ENCODE measurements around the gene YTHDF1. TPM values are rescaled to one million over a fixed set of nuclear protein-coding genes. Genes with fewer than 3 reads are reported as not detected.

Gene YTHDF1
- total RNA-seq, 1 experiment from 2014 or later = 85.4 TPM

- WGBS (ENCODE audit: extremely low coverage, insufficient read length, low lambda C conversion rate) = no CpG with 5 or more reads among the region's 90 CpGs
- Mint-ChIP-seq H3K27ac (peak overlapping the region in 2 of 3 experiments; percentile 49 to 83; a peak in 1 of 7 replicates), H3K9me3 (no peaks in the 10 kb centered on the region), H3K36me3 (ENCODE audit: insufficient read depth in 1 of 3, low read depth in 3 of 3) (peaks cover 0 to 1% (median 0%) of the 10 kb centered on the region in 3 experiments; a peak in 2 of 7 replicates), H3K27me3 (ENCODE audit: low read depth) (peaks cover 60% of the 10 kb centered on the region), H3K4me1 (peaks cover 18 to 38% of the 10 kb centered on the region in 2 experiments), H3K4me3 (peak overlapping the region; percentile 78 to 89)
- Histone ChIP-seq H3K27me3 (ENCODE audit: insufficient read depth, low read length) (peaks cover 27% of the 10 kb centered on the region; the same call in 1 of the 2 replicates), H3K4me2 (ENCODE audit: insufficient read depth, insufficient read length, low read length) (peak overlapping the region; percentile 54), H2BK12ac (ENCODE audit: insufficient read length, low read depth, low read length) (no peak overlapping the region), H3K9ac (ENCODE audit: extremely low read depth, insufficient read length, low read length) (no peak overlapping the region), H3K4me1 (ENCODE audit: insufficient read depth, low read length) (no peaks in the 10 kb centered on the region), H3K23me2 (ENCODE audit: insufficient read length, low read depth, low read length, poor library complexity, severe bottlenecking) (peaks cover 6% of the 10 kb centered on the region), H2BK15ac (ENCODE audit: low read depth, low read length) (no peak overlapping the region; the same call in 1 of the 2 replicates), H3K18ac (ENCODE audit: insufficient read length, low read depth, low read length) (peak overlapping the region; percentile 35), H3T11ph (ENCODE audit: low read length) (no peak overlapping the region), H4K8ac (replicated peaks; ENCODE audit: insufficient read length, low read depth, low read length) (no peak overlapping the region), H3K4ac (ENCODE audit: low read depth, low read length) (no peak overlapping the region), H3K79me2 (ENCODE audit: insufficient read depth, low read length) (no peaks in the 10 kb centered on the region), H3K79me1 (ENCODE audit: insufficient read depth, low read depth, low read length, poor library complexity, severe bottlenecking) (no peaks in the 10 kb centered on the region), H2AFZ (ENCODE audit: low read length) (no peak overlapping the region), H3K23ac (ENCODE audit: insufficient read length, low read depth, low read length) (no peak overlapping the region), H2AK5ac (ENCODE audit: insufficient read length, low read length) (no peak overlapping the region), H2BK5ac (ENCODE audit: insufficient read length, low read length) (no peak overlapping the region), H2BK120ac (ENCODE audit: low read depth, low read length, poor library complexity, severe bottlenecking) (no peak overlapping the region), H4K91ac (ENCODE audit: insufficient read length, low read depth, low read length) (no peak overlapping the region), H4K5ac (ENCODE audit: insufficient read length, low read depth, low read length) (no peak overlapping the region), H2BK20ac (ENCODE audit: low read depth, low read length, poor library complexity, severe bottlenecking) (no peak overlapping the region), H3K56ac (ENCODE audit: insufficient read length, low read depth, low read length) (no peak overlapping the region), H3K9me3 (ENCODE audit: control insufficient read depth, low read depth, low read length) (no peaks in the 10 kb centered on the region), H3K14ac (ENCODE audit: insufficient read depth, low read length) (peak overlapping the region; percentile 12), H3K27ac (ENCODE audit: insufficient read length, low read depth, low read length) (no peak overlapping the region), H4K20me1 (ENCODE audit: control insufficient read depth, insufficient read depth, insufficient read length) (no peaks in the 10 kb centered on the region)
- DNase-seq = no peak
- TF ChIP-seq, protein P1, sequence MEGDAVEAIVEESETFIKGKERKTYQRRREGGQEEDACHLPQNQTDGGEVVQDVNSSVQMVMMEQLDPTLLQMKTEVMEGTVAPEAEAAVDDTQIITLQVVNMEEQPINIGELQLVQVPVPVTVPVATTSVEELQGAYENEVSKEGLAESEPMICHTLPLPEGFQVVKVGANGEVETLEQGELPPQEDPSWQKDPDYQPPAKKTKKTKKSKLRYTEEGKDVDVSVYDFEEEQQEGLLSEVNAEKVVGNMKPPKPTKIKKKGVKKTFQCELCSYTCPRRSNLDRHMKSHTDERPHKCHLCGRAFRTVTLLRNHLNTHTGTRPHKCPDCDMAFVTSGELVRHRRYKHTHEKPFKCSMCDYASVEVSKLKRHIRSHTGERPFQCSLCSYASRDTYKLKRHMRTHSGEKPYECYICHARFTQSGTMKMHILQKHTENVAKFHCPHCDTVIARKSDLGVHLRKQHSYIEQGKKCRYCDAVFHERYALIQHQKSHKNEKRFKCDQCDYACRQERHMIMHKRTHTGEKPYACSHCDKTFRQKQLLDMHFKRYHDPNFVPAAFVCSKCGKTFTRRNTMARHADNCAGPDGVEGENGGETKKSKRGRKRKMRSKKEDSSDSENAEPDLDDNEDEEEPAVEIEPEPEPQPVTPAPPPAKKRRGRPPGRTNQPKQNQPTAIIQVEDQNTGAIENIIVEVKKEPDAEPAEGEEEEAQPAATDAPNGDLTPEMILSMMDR (conservative IDR thresholded peaks at IDR 0.05) = no peak
These were observed 38.0 kb downstream of the YTHDF1 start for GRCh38 chr20:63177785-63178445.
